OCI-LY1 (cell line): ENCODE measurements around the gene KAT5.

Experiments
- H2AFZ ChIP-seq: fragments of 200-600 bp; sonication (generic), shearing (Covaris generic); 2 replicates; pipeline ENCODE4 v1.6.0; 2014; ENCODE audit warnings: antibody characterized with exemption, mild to moderate bottlenecking, low read length
- H3F3A ChIP-seq: fragments of 200-600 bp; sonication (generic), shearing (Covaris generic); 2 replicates; pipeline ENCODE4 v1.6.0; 2014; ENCODE audit warnings: mild to moderate bottlenecking, antibody characterized with exemption, low read length, moderate library complexity; ENCODE audit not compliant: insufficient read depth
- H3K27ac ChIP-seq: fragments of 200-600 bp; sonication (generic); 2 replicates; pipeline ENCODE4 v1.5.1; 2014; ENCODE audit warnings: low read length, mixed run types, mild to moderate bottlenecking, low read depth; ENCODE audit not compliant: poor library complexity, severe bottlenecking
- H3K27me3 ChIP-seq: fragments of 200-600 bp; sonication (generic); 2 replicates; pipeline ENCODE4 v1.6.0; 2014; ENCODE audit warnings: antibody characterized with exemption, mild to moderate bottlenecking, low read length, moderate library complexity; ENCODE audit not compliant: insufficient read depth
- H3K36me3 ChIP-seq: fragments of 200-600 bp; sonication (generic); 2 replicates; pipeline ENCODE4 v1.6.1; 2014; ENCODE audit warnings: mild to moderate bottlenecking, antibody characterized with exemption, low read length, moderate library complexity, mixed read lengths; ENCODE audit not compliant: insufficient read depth
- H3K4me1 ChIP-seq: fragments of 200-600 bp; sonication (generic); 2 replicates; pipeline ENCODE4 v1.5.1; 2014; ENCODE audit warnings: mild to moderate bottlenecking, low read length, moderate library complexity; ENCODE audit not compliant: insufficient read depth, severe bottlenecking
- H3K4me2 ChIP-seq: fragments of 200-600 bp; sonication (generic), shearing (Covaris generic); 2 replicates; pipeline ENCODE4 v1.6.1; 2014; ENCODE audit warnings: low read length
- H3K4me3 ChIP-seq: fragments of 200-600 bp; sonication (generic); 2 replicates; pipeline ENCODE4 v1.5.1; 2014; ENCODE audit warnings: low read length, low read depth, mild to moderate bottlenecking, mixed read lengths; ENCODE audit not compliant: poor library complexity, severe bottlenecking
- H3K79me2 ChIP-seq: fragments of 200-600 bp; shearing (Covaris generic); 2 replicates; pipeline ENCODE4 v1.6.1; 2016; ENCODE audit warnings: mixed run types, low read length, mixed read lengths; ENCODE audit not compliant: insufficient read depth
- H3K9ac ChIP-seq: fragments of 200-600 bp; sonication (generic), shearing (Covaris generic); 2 replicates; pipeline ENCODE4 v1.6.1; 2014; ENCODE audit warnings: mild to moderate bottlenecking, low read length, mixed read lengths
- H3K9me2 ChIP-seq: fragments of 200-600 bp; sonication (generic), shearing (Covaris generic); 2 replicates; pipeline ENCODE4 v1.6.1; 2014; ENCODE audit warnings: low read depth, mild to moderate bottlenecking, low read length, mixed read lengths
- H3K9me3 ChIP-seq: fragments of 200-600 bp; shearing (Covaris generic); 2 replicates; pipeline ENCODE4 v1.6.1; 2014; ENCODE audit warnings: low read length, mixed read lengths
- H4K20me1 ChIP-seq: fragments of 200-600 bp; sonication (generic), shearing (Covaris generic); 2 replicates; pipeline ENCODE4 v1.6.0; 2016; ENCODE audit warnings: mild to moderate bottlenecking, low read length; ENCODE audit not compliant: insufficient read depth
- CTCF ChIP-seq: fragments of 200-600 bp; sonication (generic), shearing (Covaris generic); IDR thresholded peaks from 2 replicates; pipeline ENCODE4 v1.5.1; 2017; ENCODE audit warnings: mild to moderate bottlenecking, antibody characterized with exemption, low read length, moderate library complexity, mixed read lengths
- EZH2 ChIP-seq: fragments of 200-600 bp; sonication (generic), shearing (Covaris generic); IDR thresholded peaks from 2 replicates; pipeline ENCODE4 v1.8.0; 2017; ENCODE audit warnings: borderline replicate concordance, mixed run types, mild to moderate bottlenecking, antibody characterized with exemption, low read length, moderate library complexity, mixed read lengths

KAT5 gene

GRCh38 chr11:65696802-65697552 is 15.1 kb upstream of the KAT5 start:
- H3K27me3 ChIP-seq, result peaks cover 11% of the 10 kb centered on the region; the same call in 1 of the 2 replicates
- no peak overlapping the region for H2AFZ ChIP-seq
- no peak for TF ChIP-seq EZH2
- no peak for TF ChIP-seq CTCF
- H3K9me2 ChIP-seq, result no peaks in the 10 kb centered on the region
- peaks cover 9% of the 10 kb centered on the region for H3K4me1 ChIP-seq
- no peak overlapping the region for H3K9ac ChIP-seq
- H3K36me3 ChIP-seq, result no peaks in the 10 kb centered on the region; the same call in 1 of the 2 replicates
- H3K9me3 ChIP-seq, result no peaks in the 10 kb centered on the region; the same call in 1 of the 2 replicates
- H3F3A ChIP-seq, result no peaks in the 10 kb centered on the region
- H3K4me2 ChIP-seq, result no peak overlapping the region
- no peaks in the 10 kb centered on the region for H3K79me2 ChIP-seq
- H3K27ac ChIP-seq, result no peak overlapping the region
- no peak overlapping the region for H3K4me3 ChIP-seq
- no peaks in the 10 kb centered on the region for H4K20me1 ChIP-seq

- H3K27ac ChIP-seq, result no peak overlapping the region
- no peak for TF ChIP-seq CTCF
- no peak for TF ChIP-seq EZH2
- H3K9me3 ChIP-seq, result no peaks in the 10 kb centered on the region; the same call in 1 of the 2 replicates
- no peaks in the 10 kb centered on the region; the same call in 1 of the 2 replicates for H3K36me3 ChIP-seq
- no peaks in the 10 kb centered on the region for H3K9me2 ChIP-seq
- no peak overlapping the region for H2AFZ ChIP-seq
- no peaks in the 10 kb centered on the region for H3F3A ChIP-seq
- no peaks in the 10 kb centered on the region for H4K20me1 ChIP-seq
- peaks cover 7% of the 10 kb centered on the region; the same call in 1 of the 2 replicates for H3K27me3 ChIP-seq
- no peak overlapping the region for H3K9ac ChIP-seq
- no peak overlapping the region for H3K4me3 ChIP-seq
- H3K79me2 ChIP-seq, result no peaks in the 10 kb centered on the region
- H3K4me2 ChIP-seq, result no peak overlapping the region
- peaks cover 9% of the 10 kb centered on the region for H3K4me1 ChIP-seq
Measured at GRCh38 chr11:65698205-65698604, 13.8 kb upstream of the KAT5 start.

GRCh38 chr11:65699306-65699705 is 12.7 kb upstream of the KAT5 start:
- peaks cover 9% of the 10 kb centered on the region for H3K4me1 ChIP-seq
- no peak overlapping the region for H3K4me3 ChIP-seq
- H3K36me3 ChIP-seq, result no peaks in the 10 kb centered on the region; the same call in 1 of the 2 replicates
- H4K20me1 ChIP-seq, result no peaks in the 10 kb centered on the region
- H3F3A ChIP-seq, result no peaks in the 10 kb centered on the region
- no peak overlapping the region for H3K4me2 ChIP-seq
- H3K27ac ChIP-seq, result no peak overlapping the region
- H3K79me2 ChIP-seq, result no peaks in the 10 kb centered on the region
- H3K9ac ChIP-seq, result no peak overlapping the region
- no peaks in the 10 kb centered on the region for H3K9me2 ChIP-seq
- H3K9me3 ChIP-seq, result no peaks in the 10 kb centered on the region; the same call in 1 of the 2 replicates
- H2AFZ ChIP-seq, result no peak overlapping the region
- TF ChIP-seq EZH2, result no peak
- TF ChIP-seq CTCF, result no peak
- H3K27me3 ChIP-seq, result peaks cover 7% of the 10 kb centered on the region; the same call in 1 of the 2 replicates
